Lung (tissue), 12 donors: ENCODE measurements around the gene XRCC4. TPM values are rescaled to one million over a fixed set of nuclear protein-coding genes. Genes with fewer than 3 reads are reported as not detected.

Source experiments
- ATAC-seq: fragments of 200-7000 bp; cut with Tn5 transposase; one replicate; pipeline ENCODE4 v1.9.1; 2020; ENCODE audit warnings: moderate number of reproducible peaks; ENCODE audit not compliant: insufficient read depth, low FRiP score
- DNase-seq, 3 donors: peaks; one replicate each; pipeline ENCODE4 v3.0.0-alpha.2; 2013 to 2017
- H3K27ac ChIP-seq, 2 donors: one replicate each; pipeline ENCODE4 v1.5.1; 2013; ENCODE audit warnings: mild to moderate bottlenecking in 2 of 2, moderate library complexity in 2 of 2, control low read depth in 1 of 2, inconsistent platforms in 1 of 2, low read depth in 1 of 2, low read length in 1 of 2
- H3K27me3 ChIP-seq, 3 donors: one replicate each; pipeline ENCODE4 v1.5.1; 2013; ENCODE audit warnings: low read length in 2 of 3; ENCODE audit not compliant: control insufficient read depth in 3 of 3, insufficient read depth in 3 of 3
- H3K36me3 ChIP-seq, 4 donors: one replicate each; pipeline ENCODE4 v1.5.1; 2013; ENCODE audit warnings: low read length in 4 of 4, mild to moderate bottlenecking in 1 of 4, moderate library complexity in 1 of 4; ENCODE audit not compliant: control insufficient read depth in 4 of 4, insufficient read depth in 4 of 4
- H3K4me1 ChIP-seq, 5 donors: one replicate each; pipeline ENCODE4 v1.5.1; 2013; ENCODE audit warnings: low read length in 5 of 5, mild to moderate bottlenecking in 2 of 5, moderate library complexity in 1 of 5; ENCODE audit not compliant: control insufficient read depth in 5 of 5, insufficient read depth in 5 of 5
- H3K4me3 ChIP-seq: one replicate; pipeline ENCODE4 v1.5.1; 2013; ENCODE audit warnings: mild to moderate bottlenecking, control low read depth, moderate library complexity
- H3K9ac ChIP-seq, 2 donors: one replicate each; pipeline ENCODE4 v1.5.1; 2013; ENCODE audit warnings: low read length in 2 of 2, control low read depth in 1 of 2; ENCODE audit not compliant: insufficient read depth in 1 of 2
- H3K9me3 ChIP-seq, 4 donors: one replicate each; pipeline ENCODE4 v1.5.1; 2013; ENCODE audit warnings: low read length in 3 of 4, mild to moderate bottlenecking in 1 of 4, moderate library complexity in 1 of 4; ENCODE audit not compliant: control insufficient read depth in 4 of 4, insufficient read depth in 3 of 4
- WGBS, 2 donors: extraction: QIAGEN DNeasy Blood & Tissue Kit; methylation state at CpG; one replicate each; pipeline ENCODE4 v1.1.7; 2013; 5-methylcytosine and 5-hydroxymethylcytosine counted together
- polyA plus RNA-seq, 2 donors: library from polyadenylated mRNA; stranded (reverse); fragments of 200-250 nt; gene quantifications; one replicate each; pipeline ENCODE4 v1.2.1, GENCODE V29; 2013
- total RNA-seq, 2 donors: library from RNA; depleted of rRNA in 1 of 2; stranded (reverse); fragments of >200 nt in 1 of 2; gene quantifications; one replicate each; pipeline ENCODE4 v1.2.1, GENCODE V29; 2014 to 2021
- TF ChIP-seq, protein P1 (sequence below): IDR thresholded peaks from 2 replicates; pipeline ENCODE4 v1.5.1; 2012; ENCODE audit warnings: mild to moderate bottlenecking; ENCODE audit errors: control extremely low read depth, extremely low read depth
- donor health status: control.
- donor health status: control.
- donor health status: Bipolar disorder and iron deficiency.
- donor health status: healthy.
- donor health status: DM: yes; HTN: yes; CAD: no.

Gene XRCC4
- total and polyA plus RNA-seq, 4 donors = 3.8 to 10.7 (median 8.4) TPM

DNA sequence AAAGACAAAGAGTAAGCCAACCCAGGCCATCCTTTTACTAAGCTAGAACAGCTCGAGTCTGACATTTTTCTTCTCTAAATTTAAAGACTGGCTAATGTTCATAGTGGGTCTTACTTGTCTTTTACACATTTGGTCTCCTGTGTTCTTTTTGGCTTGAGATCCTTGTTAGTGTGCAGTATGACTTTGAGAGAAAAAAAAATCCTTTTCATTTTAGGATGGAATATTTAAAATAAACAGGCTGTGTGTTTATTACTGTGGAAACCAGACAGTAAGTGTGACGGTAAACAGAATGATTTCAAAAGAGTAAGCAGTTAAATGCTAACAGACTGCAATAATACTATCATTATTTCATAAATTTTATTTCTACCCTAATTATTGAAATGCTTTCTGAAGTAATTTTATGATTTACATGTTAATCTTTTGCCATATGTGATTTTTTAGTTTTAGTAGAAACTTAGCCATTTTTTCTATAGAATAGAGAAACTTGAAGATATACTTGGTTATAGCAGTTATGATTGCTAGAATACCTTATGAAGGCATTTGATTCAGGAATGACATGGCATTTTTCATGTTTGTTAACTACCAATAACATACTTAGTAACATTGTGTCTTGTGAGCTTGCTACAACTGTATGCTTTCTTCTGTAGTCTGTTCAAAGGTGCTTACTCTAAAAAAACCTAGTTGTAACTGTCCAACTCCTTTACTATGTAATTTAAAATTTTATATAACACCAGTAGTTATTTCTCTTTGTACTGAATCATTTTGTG lies 92.4 kb downstream of the XRCC4 start:
- Histone ChIP-seq H3K4me1 (no peaks in the 10 kb centered on the region), H3K27ac (no peak overlapping the region), H3K36me3 (no peaks in the 10 kb centered on the region), H3K9ac (no peak overlapping the region), H3K9me3 (no peaks in the 10 kb centered on the region), H3K4me3 (no peak overlapping the region), H3K27me3 (no peaks in the 10 kb centered on the region)
- 77 to 85% methylated on average over 2 of the region's 2 CpGs for WGBS, 2 donors
- DNase-seq (peak in 2 of 3 donors; percentile 55 to 63), ATAC-seq (no peak)
- TF ChIP-seq, protein P1, sequence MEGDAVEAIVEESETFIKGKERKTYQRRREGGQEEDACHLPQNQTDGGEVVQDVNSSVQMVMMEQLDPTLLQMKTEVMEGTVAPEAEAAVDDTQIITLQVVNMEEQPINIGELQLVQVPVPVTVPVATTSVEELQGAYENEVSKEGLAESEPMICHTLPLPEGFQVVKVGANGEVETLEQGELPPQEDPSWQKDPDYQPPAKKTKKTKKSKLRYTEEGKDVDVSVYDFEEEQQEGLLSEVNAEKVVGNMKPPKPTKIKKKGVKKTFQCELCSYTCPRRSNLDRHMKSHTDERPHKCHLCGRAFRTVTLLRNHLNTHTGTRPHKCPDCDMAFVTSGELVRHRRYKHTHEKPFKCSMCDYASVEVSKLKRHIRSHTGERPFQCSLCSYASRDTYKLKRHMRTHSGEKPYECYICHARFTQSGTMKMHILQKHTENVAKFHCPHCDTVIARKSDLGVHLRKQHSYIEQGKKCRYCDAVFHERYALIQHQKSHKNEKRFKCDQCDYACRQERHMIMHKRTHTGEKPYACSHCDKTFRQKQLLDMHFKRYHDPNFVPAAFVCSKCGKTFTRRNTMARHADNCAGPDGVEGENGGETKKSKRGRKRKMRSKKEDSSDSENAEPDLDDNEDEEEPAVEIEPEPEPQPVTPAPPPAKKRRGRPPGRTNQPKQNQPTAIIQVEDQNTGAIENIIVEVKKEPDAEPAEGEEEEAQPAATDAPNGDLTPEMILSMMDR = no peak

DNA sequence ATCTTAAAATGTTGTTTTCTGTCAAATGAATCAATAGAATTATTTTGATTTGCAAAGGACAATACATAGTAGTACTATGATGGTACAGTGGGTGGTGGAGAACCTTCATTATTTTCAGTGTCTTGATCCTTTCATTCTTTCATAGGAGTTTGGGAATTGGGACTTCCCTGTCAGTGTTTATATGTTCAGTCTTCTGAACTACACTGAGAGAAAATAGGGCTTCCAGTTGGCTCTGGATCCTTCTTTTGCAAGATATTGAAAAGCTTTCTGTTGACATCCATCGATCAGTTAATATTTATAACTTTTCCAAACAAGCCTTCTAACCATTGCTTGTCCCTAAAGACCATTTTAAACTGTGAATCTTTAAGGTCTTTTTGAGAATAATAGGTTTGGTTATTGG lies 94.7 kb downstream of the XRCC4 start:
- DNase-seq (no peak), ATAC-seq (no peak)
- H3K9me3 ChIP-seq = no peaks in the 10 kb centered on the region
- H3K4me3 ChIP-seq = no peak overlapping the region
- H3K36me3 ChIP-seq = no peaks in the 10 kb centered on the region
- H3K27ac ChIP-seq = no peak overlapping the region
- no peaks in the 10 kb centered on the region for H3K27me3 ChIP-seq
- no peak overlapping the region for H3K9ac ChIP-seq
- 86 to 92% methylated on average over 1 of the region's 1 CpG for WGBS, 2 donors
- H3K4me1 ChIP-seq = no peaks in the 10 kb centered on the region
- TF ChIP-seq, protein P1 = no peak

DNA sequence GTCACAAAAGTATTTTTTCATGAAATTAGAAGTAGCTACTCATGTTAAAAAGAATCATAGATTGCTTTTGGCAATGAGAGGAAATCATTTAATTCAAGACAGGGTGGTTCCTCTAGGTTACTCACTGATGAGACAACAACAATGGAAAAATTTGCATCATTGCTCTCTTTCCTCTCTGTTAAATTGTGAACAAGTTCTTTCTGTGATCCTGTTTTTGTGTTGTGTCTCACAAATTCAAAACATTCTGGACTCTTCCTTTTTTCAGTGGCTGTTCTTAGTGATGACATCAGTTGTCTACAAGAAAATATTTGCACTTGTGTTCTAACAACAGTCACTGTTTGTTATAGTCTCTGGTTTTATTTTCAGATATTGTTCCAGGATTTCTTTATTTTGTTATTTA lies 95.3 kb downstream of the XRCC4 start:
- no peaks in the 10 kb centered on the region for H3K9me3 ChIP-seq

More for the DNA sequence above, 95.3 kb downstream of the XRCC4 start:
- DNase-seq = no peak
- no peak overlapping the region for H3K27ac ChIP-seq
- no peak overlapping the region for H3K4me3 ChIP-seq
- TF ChIP-seq, protein P1 = no peak
- H3K27me3 ChIP-seq = no peaks in the 10 kb centered on the region
- H3K36me3 ChIP-seq = no peaks in the 10 kb centered on the region
- ATAC-seq = no peak
- H3K4me1 ChIP-seq = no peaks in the 10 kb centered on the region
- no peak overlapping the region for H3K9ac ChIP-seq
